T-helper 9 cell (primary cell): ENCODE results near the gene PABPC1L.
A peak's percentile ranks its signal among the peaks of the same experiment; 100 is the strongest.
"Not testable (repeated sequence)": the region's sequence is repeated elsewhere in the genome, so short reads cannot be mapped to it uniquely, and the experiment has no call there.

Source experiments
- DNase-seq: peaks from one replicate; pipeline ENCODE4 v3.0.0-alpha.2; 2020
- total RNA-seq, 2 donors: gene quantifications; one replicate each; lab custom pipeline; 2026; lab: John Stamatoyannopoulos, UW

Gene PABPC1L
- total RNA-seq: 11.5 to 22.2 reads per million in 2 donors

- peak; percentile 72 for DNase-seq
These were observed at the start of gene PABPC1L for GRCh38 chr20:44909872-44910689. PABPC1L (plus strand) TSS chr20:44910060; CDS start chr20:44910144, 84 bp downstream.

- DNase-seq: no peak
These were observed 48.3 kb upstream of the PABPC1L start for GRCh38 chr20:44861531-44862006.

GRCh38 chr20:44862286-44862685, 47.6 kb upstream of the PABPC1L start:
- no peak for DNase-seq

GRCh38 chr20:44863365-44864084, 46.3 kb upstream of the PABPC1L start:
- not testable (repeated sequence) for DNase-seq

- DNase-seq: not testable (repeated sequence)
These were observed 45.4 kb upstream of the PABPC1L start for GRCh38 chr20:44864493-44864892.

GRCh38 chr20:44866703-44867335, 43.0 kb upstream of the PABPC1L start:
- no peak for DNase-seq

GRCh38 chr20:44869471-44869870, 40.4 kb upstream of the PABPC1L start:
- no peak for DNase-seq

GRCh38 chr20:44882360-44882759, 27.5 kb upstream of the PABPC1L start:
- DNase-seq: not testable (repeated sequence)

GRCh38 chr20:44883214-44883902, 26.5 kb upstream of the PABPC1L start:
- DNase-seq: no peak

GRCh38 chr20:44884907-44885391, 24.9 kb upstream of the PABPC1L start:
- DNase-seq: no peak

GRCh38 chr20:44885392-44886265, 24.2 kb upstream of the PABPC1L start, which contains the start of gene YWHAB:
YWHAB (plus strand) TSS chr20:44885705; CDS start chr20:44901534, 15,829 bp downstream.
- peak; percentile 96 for DNase-seq

- no peak for DNase-seq
These were observed 23.6 kb upstream of the PABPC1L start for GRCh38 chr20:44886266-44886651.

- no peak for DNase-seq
These were observed 23.0 kb upstream of the PABPC1L start for GRCh38 chr20:44886828-44887227.

- no peak for DNase-seq
These were observed 22.4 kb upstream of the PABPC1L start for GRCh38 chr20:44887466-44887865.

- no peak for DNase-seq
These were observed 21.4 kb upstream of the PABPC1L start for GRCh38 chr20:44888226-44889103.

- DNase-seq: no peak
These were observed 18.0 kb upstream of the PABPC1L start for GRCh38 chr20:44891826-44892225.

- no peak for DNase-seq
These were observed 14.9 kb upstream of the PABPC1L start for GRCh38 chr20:44894959-44895358.

- no peak for DNase-seq
These were observed 13.3 kb upstream of the PABPC1L start for GRCh38 chr20:44896583-44896982.

GRCh38 chr20:44897133-44897532, 12.7 kb upstream of the PABPC1L start:
- DNase-seq: no peak

- no peak for DNase-seq
These were observed 9.5 kb upstream of the PABPC1L start for GRCh38 chr20:44900231-44900854.
